AG09319 (cell line): Measurements from ENCODE around the gene OTUD6A.

Source experiments
- DNase-seq: peaks from one replicate; pipeline ENCODE4 v3.0.0-alpha.2; 2010; ENCODE audit warnings: low read depth; ENCODE audit errors: extremely low read depth
- TF ChIP-seq, protein P1 (sequence below): IDR thresholded peaks from 2 replicates; pipeline ENCODE4 v1.5.1; 2011; ENCODE audit warnings: low read depth, mild to moderate bottlenecking, inconsistent platforms, low read length, moderate library complexity

OTUD6A gene

DNA sequence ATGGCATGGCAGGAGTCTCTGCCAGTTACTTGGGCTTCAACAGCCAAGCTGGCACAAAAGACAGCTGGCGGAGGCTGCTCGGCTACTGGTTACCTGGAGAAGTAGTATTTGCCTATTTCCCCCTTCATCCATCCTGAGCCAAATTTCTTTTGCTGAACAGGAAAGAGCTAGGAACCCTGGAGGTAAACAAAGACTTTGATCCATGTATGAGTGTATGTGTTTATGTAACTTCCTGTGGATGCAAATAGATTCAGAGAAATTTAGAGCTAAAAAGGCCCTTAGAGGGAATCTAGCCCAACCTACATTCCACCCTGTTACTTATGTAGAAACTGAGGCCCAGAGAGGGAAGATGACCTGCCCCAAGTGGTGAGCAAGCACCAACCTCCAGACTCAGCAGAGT lies 23.7 kb upstream of the OTUD6A start:
- TF ChIP-seq, protein P1, sequence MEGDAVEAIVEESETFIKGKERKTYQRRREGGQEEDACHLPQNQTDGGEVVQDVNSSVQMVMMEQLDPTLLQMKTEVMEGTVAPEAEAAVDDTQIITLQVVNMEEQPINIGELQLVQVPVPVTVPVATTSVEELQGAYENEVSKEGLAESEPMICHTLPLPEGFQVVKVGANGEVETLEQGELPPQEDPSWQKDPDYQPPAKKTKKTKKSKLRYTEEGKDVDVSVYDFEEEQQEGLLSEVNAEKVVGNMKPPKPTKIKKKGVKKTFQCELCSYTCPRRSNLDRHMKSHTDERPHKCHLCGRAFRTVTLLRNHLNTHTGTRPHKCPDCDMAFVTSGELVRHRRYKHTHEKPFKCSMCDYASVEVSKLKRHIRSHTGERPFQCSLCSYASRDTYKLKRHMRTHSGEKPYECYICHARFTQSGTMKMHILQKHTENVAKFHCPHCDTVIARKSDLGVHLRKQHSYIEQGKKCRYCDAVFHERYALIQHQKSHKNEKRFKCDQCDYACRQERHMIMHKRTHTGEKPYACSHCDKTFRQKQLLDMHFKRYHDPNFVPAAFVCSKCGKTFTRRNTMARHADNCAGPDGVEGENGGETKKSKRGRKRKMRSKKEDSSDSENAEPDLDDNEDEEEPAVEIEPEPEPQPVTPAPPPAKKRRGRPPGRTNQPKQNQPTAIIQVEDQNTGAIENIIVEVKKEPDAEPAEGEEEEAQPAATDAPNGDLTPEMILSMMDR: no peak
- no peak for DNase-seq

DNA sequence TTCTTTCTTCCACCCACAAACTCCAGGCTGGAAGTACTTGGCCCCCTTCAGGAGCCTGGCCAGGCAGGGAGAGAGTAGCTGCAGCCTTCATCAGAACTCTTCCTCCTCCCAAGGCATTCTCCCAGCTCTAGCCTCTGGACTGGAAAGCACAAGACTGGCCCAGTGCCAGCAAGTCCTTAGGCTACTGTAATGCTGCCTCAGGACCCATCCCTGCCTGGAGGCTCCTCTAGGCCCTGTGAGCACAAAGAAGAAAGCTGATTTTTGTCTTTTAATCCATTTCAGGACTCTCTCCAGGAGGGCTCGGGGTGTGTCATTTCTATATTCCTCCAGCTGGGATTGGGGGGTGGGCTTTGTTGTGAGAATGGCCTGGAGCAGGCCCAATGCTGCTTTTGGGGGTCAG lies 23.3 kb upstream of the OTUD6A start:
- no peak for DNase-seq
- TF ChIP-seq, protein P1: no peak

GRCh38 chrX:70039758-70040157 lies 22.5 kb upstream of the OTUD6A start:
- TF ChIP-seq, protein P1: no peak
- DNase-seq: no peak

GRCh38 chrX:70041993-70042392 lies 20.3 kb upstream of the OTUD6A start:
- TF ChIP-seq, protein P1: no peak
- DNase-seq: no peak

DNA sequence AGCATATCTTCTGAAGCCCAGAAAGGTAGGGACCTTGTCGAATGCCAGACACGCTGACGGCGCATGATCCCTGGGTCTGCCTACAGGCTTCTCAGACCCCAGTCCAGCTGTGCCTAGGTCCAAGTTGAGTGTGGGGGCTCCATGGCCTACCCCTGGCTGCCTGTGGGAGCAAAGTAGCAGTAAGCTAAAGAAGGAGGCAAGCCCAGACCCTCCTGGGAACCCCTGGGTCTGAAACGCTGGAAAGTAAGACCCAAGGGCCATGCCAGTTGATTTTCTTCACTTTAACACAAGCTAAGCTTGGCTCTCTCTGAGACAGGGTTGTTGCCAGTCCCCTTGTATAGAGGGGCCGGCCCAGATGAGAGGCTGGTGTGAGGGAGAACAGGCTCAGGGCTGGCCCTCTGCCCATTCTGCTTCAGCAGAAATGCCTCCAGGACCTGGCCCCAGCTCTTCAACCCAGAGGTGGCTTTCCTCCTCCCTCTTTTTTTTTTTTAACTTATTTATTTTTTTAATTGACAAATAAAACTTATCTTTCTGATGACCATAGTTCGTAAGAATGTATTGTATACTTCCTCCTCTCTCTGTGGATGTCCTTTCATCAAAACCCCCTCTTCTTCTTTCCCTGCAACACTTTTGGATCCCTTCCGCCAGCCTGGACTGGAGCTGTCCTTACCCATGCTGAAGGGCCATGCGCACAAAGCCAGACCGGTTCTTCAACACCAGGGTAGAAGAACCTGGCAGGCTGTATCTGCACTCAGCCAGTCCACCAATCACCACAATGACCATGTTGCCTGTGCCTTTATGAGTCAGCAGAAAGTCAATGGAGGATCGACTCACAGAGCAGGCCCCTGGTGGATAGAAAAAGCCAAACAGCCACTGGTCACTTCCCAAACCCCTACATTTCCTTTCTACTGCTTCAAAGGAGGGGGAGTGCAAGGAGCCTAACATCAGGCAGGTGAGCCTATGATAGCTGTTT lies 19.6 kb upstream of the OTUD6A start:
- TF ChIP-seq, protein P1: no peak
- DNase-seq: no peak

GRCh38 chrX:70043685-70044084 lies 18.6 kb upstream of the OTUD6A start:
- TF ChIP-seq, protein P1: no peak
- no peak for DNase-seq

DNA sequence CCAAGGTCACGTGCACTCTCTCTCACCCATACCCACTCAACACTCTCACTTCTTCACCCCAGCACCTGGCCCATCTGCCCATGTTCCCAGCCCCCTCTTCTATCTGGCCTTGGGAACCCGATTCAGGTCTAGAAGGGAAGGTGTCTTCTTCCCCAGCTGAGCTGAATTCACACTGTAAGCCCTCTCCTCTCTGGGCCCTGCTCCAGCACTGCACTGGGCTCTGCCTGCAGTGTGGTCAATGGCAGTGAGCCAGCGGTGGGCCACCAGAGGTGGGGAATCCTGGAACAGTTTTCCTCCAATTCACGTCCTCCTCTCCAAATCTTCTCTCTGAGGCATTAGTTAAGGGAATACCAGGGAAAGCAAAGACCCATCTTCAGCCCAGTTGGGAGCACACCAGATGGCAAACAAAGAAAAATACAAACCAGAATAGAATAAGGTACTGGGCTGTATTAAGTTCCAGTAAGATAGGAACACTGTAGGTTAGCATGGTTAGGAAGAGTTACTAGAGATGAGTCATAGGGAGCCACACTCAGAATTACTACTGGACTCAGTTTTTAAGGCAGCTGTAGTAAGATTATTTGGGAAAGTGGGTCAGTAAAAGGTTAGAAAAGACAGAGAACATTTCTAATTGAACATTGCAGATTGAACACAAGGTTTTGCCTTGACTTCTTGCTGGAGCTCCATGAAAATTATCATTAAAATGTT lies 17.6 kb upstream of the OTUD6A start:
- no peak for DNase-seq
- TF ChIP-seq, protein P1: no peak
